Muscle of leg (tissue), 11 donors: ENCODE data around the gene OSBPL10. TPM values are rescaled to one million over a fixed set of nuclear protein-coding genes. Genes with fewer than 3 reads are reported as not detected.
A peak's percentile ranks its signal among the peaks of the same experiment; 100 is the strongest.

Experiments used
- DNase-seq: peaks from one replicate; pipeline ENCODE4 v3.0.0; 2013
- H3K27ac ChIP-seq: one replicate; pipeline ENCODE4 v1.5.1; 2013; ENCODE audit warnings: mild to moderate bottlenecking, low read length, control low read depth
- H3K27me3 ChIP-seq: one replicate; pipeline ENCODE4 v1.6.1; 2013; ENCODE audit warnings: low read length; ENCODE audit not compliant: control insufficient read depth, insufficient read depth
- H3K36me3 ChIP-seq: one replicate; pipeline ENCODE4 v1.6.1; 2013; ENCODE audit warnings: low read length; ENCODE audit not compliant: control insufficient read depth, insufficient read depth
- H3K4me1 ChIP-seq: one replicate; pipeline ENCODE4 v1.6.1; 2013; ENCODE audit warnings: low read length; ENCODE audit not compliant: control insufficient read depth, insufficient read depth
- H3K4me3 ChIP-seq: one replicate; pipeline ENCODE4 v1.5.1; 2013; ENCODE audit warnings: low read length, control low read depth
- H3K9me3 ChIP-seq: replicated peaks from 2 replicates; pipeline ENCODE4 v1.6.1; 2013; ENCODE audit warnings: low read depth, low read length; ENCODE audit not compliant: control insufficient read depth
- WGBS: methylation state at CpG from one replicate; pipeline ENCODE4 v1.1.5; 2013; ENCODE audit warnings: missing lambda C conversion rate; ENCODE audit not compliant: insufficient coverage; 5-methylcytosine and 5-hydroxymethylcytosine counted together
- polyA plus RNA-seq, 8 donors: library from polyadenylated mRNA; unstranded; fragments of 120-200 nt; gene quantifications; one replicate each; pipeline versions ENCODE4 v1.2.1 to v1.2.3, GENCODE V29; 2013; ENCODE audit warnings: inconsistent platforms in 1 of 8, low replicate concordance in 1 of 8; ENCODE audit not compliant: insufficient read length in 8 of 8, insufficient read depth in 1 of 8
- total RNA-seq: library from RNA; stranded (reverse); fragments of 120-200 nt; gene quantifications from one replicate; pipeline ENCODE4 v1.2.4, GENCODE V29; 2013

The OSBPL10 gene
- total and polyA plus RNA-seq, 9 donors, result 7.6 to 19.3 (median 13.7) TPM

GRCh38 chr3:31671451-31671850 is 309.6 kb downstream of the OSBPL10 start:
- Histone ChIP-seq H3K9me3 (no peaks in the 10 kb centered on the region), H3K4me1 (peaks cover 3% of the 10 kb centered on the region), H3K27ac (no peak overlapping the region), H3K4me3 (no peak overlapping the region), H3K27me3 (no peaks in the 10 kb centered on the region), H3K36me3 (peaks cover 4% of the 10 kb centered on the region)
- no peak for DNase-seq
- WGBS, result 89% methylated on average over 2 of the region's 2 CpGs

GRCh38 chr3:31670722-31671121 is 310.3 kb downstream of the OSBPL10 start:
- Histone ChIP-seq H3K9me3 (no peaks in the 10 kb centered on the region), H3K4me1 (peaks cover 5% of the 10 kb centered on the region), H3K4me3 (no peak overlapping the region), H3K36me3 (peaks cover 4% of the 10 kb centered on the region), H3K27ac (no peak overlapping the region), H3K27me3 (no peaks in the 10 kb centered on the region)
- WGBS, result 83% methylated on average over 1 of the region's 9 CpGs
- no peak for DNase-seq

GRCh38 chr3:31670136-31670535 is 310.9 kb downstream of the OSBPL10 start:
- no CpG with 5 or more reads among the region's 1 CpG for WGBS
- Histone ChIP-seq H3K9me3 (no peaks in the 10 kb centered on the region), H3K27ac (no peak overlapping the region), H3K36me3 (peaks cover 4% of the 10 kb centered on the region), H3K4me1 (peaks cover 5% of the 10 kb centered on the region), H3K27me3 (no peaks in the 10 kb centered on the region), H3K4me3 (no peak overlapping the region)
- peak; percentile 35 for DNase-seq

- no peak for DNase-seq
- peaks cover 10% of the 10 kb centered on the region for H3K4me1 ChIP-seq
- H3K27me3 ChIP-seq, result no peaks in the 10 kb centered on the region
- H3K4me3 ChIP-seq, result no peak overlapping the region
- WGBS, result 100% methylated on average over 1 of the region's 4 CpGs
- H3K9me3 ChIP-seq, result no peaks in the 10 kb centered on the region
- no peak overlapping the region for H3K27ac ChIP-seq
- H3K36me3 ChIP-seq, result peaks cover 4% of the 10 kb centered on the region
Observed at GRCh38 chr3:31668242-31668641, 312.8 kb downstream of the OSBPL10 start.

- no peak overlapping the region for H3K4me3 ChIP-seq
- no peaks in the 10 kb centered on the region for H3K9me3 ChIP-seq
- no peak overlapping the region for H3K27ac ChIP-seq
- peaks cover 10% of the 10 kb centered on the region for H3K4me1 ChIP-seq
- H3K36me3 ChIP-seq, result peaks cover 4% of the 10 kb centered on the region
- H3K27me3 ChIP-seq, result no peaks in the 10 kb centered on the region
- no CpG with 5 or more reads among the region's 1 CpG for WGBS
- DNase-seq, result no peak
Observed at GRCh38 chr3:31667582-31667981, 313.5 kb downstream of the OSBPL10 start.

GRCh38 chr3:31664031-31664430 is 317.0 kb downstream of the OSBPL10 start:
- no peaks in the 10 kb centered on the region for H3K27me3 ChIP-seq
- H3K4me1 ChIP-seq, result peaks cover 7% of the 10 kb centered on the region
- no peak overlapping the region for H3K27ac ChIP-seq
- WGBS, result 96% methylated on average over 15 of the region's 17 CpGs
- peaks cover 2% of the 10 kb centered on the region for H3K36me3 ChIP-seq
- no peak for DNase-seq
- no peaks in the 10 kb centered on the region for H3K9me3 ChIP-seq
- no peak overlapping the region for H3K4me3 ChIP-seq

- H3K27ac ChIP-seq, result no peak overlapping the region
- H3K36me3 ChIP-seq, result no peaks in the 10 kb centered on the region
- H3K4me3 ChIP-seq, result no peak overlapping the region
- no CpG with 5 or more reads among the region's 5 CpGs for WGBS
- peaks cover 7% of the 10 kb centered on the region for H3K4me1 ChIP-seq
- no peak for DNase-seq
- no peaks in the 10 kb centered on the region for H3K9me3 ChIP-seq
- no peaks in the 10 kb centered on the region for H3K27me3 ChIP-seq
Observed at GRCh38 chr3:31661993-31662670, 318.9 kb downstream of the OSBPL10 start.

- H3K27me3 ChIP-seq, result no peaks in the 10 kb centered on the region
- DNase-seq, result no peak
- no CpG with 5 or more reads among the region's 5 CpGs for WGBS
- no peak overlapping the region for H3K4me3 ChIP-seq
- no peaks in the 10 kb centered on the region for H3K36me3 ChIP-seq
- H3K27ac ChIP-seq, result no peak overlapping the region
- H3K4me1 ChIP-seq, result peaks cover 7% of the 10 kb centered on the region
- H3K9me3 ChIP-seq, result no peaks in the 10 kb centered on the region
Observed at GRCh38 chr3:31661286-31661685, 319.8 kb downstream of the OSBPL10 start.

- H3K36me3 ChIP-seq, result no peaks in the 10 kb centered on the region
- H3K9me3 ChIP-seq, result peaks cover 9% of the 10 kb centered on the region
- no peak overlapping the region for H3K27ac ChIP-seq
- no peaks in the 10 kb centered on the region for H3K27me3 ChIP-seq
- peaks cover 6% of the 10 kb centered on the region for H3K4me1 ChIP-seq
- no peak for DNase-seq
- H3K4me3 ChIP-seq, result no peak overlapping the region
Observed at GRCh38 chr3:31659246-31659645, 321.8 kb downstream of the OSBPL10 start.

- H3K4me1 ChIP-seq, result no peaks in the 10 kb centered on the region
- H3K4me3 ChIP-seq, result no peak overlapping the region
- no peaks in the 10 kb centered on the region for H3K27me3 ChIP-seq
- H3K27ac ChIP-seq, result no peak overlapping the region
- peaks cover 28% of the 10 kb centered on the region for H3K9me3 ChIP-seq
- no peaks in the 10 kb centered on the region for H3K36me3 ChIP-seq
- DNase-seq, result no peak
Observed at GRCh38 chr3:31654998-31655397, 326.1 kb downstream of the OSBPL10 start.

GRCh38 chr3:31653464-31653863 is 327.6 kb downstream of the OSBPL10 start:
- Histone ChIP-seq H3K4me1 (no peaks in the 10 kb centered on the region), H3K4me3 (no peak overlapping the region), H3K9me3 (peaks cover 41% of the 10 kb centered on the region), H3K27me3 (no peaks in the 10 kb centered on the region), H3K36me3 (no peaks in the 10 kb centered on the region), H3K27ac (no peak overlapping the region)
- no CpG with 5 or more reads among the region's 1 CpG for WGBS
- no peak for DNase-seq
